ENCODE results near the gene POFUT2. TPM values are rescaled to one million over a fixed set of nuclear protein-coding genes. Genes with fewer than 3 reads are reported as not detected.

POFUT2 gene
- total RNA-seq, 1 donor from 2014 or later, result 38.3 TPM

DNA sequence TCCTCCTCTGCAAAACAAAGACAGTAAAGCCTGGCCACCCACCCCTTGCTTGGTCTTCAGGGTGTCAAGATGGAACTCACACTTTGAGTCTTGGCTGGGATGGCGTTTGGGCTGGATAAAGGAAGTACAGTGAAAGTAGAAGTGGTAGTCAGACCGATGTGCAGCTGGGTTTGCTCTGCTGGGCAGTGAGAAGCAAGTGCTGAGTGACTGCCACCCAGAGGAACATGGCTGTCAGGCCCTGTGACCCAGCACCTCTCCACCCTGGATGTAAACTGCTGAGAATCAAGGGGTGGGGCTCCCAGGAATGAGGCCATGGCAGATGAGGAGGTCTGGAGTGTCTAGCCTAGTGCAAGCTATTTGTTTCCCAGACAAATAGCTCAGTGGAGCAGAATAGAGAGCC, 51.2 kb downstream of the POFUT2 start:
- Histone ChIP-seq H3K36me3 (no peaks in the 10 kb centered on the region), H3K27me3 (no peaks in the 10 kb centered on the region), H3K4me1 (no peaks in the 10 kb centered on the region), H3K4me3 (no peak overlapping the region), H3K27ac (no peak overlapping the region), H3K9me3 (no peaks in the 10 kb centered on the region)
- peak in 1 of 2 donors; percentile 60 for DNase-seq (ENCODE audit: extremely low spot score in 2 of 2)
- TF ChIP-seq POLR2A (IDR thresholded peaks at IDR 0.05) (no peak), POLR2AphosphoS5 (IDR thresholded peaks at IDR 0.05; ENCODE audit: insufficient read depth in 1 of 2, low read depth in 1 of 2) (no peak)
- TF ChIP-seq, protein P1, sequence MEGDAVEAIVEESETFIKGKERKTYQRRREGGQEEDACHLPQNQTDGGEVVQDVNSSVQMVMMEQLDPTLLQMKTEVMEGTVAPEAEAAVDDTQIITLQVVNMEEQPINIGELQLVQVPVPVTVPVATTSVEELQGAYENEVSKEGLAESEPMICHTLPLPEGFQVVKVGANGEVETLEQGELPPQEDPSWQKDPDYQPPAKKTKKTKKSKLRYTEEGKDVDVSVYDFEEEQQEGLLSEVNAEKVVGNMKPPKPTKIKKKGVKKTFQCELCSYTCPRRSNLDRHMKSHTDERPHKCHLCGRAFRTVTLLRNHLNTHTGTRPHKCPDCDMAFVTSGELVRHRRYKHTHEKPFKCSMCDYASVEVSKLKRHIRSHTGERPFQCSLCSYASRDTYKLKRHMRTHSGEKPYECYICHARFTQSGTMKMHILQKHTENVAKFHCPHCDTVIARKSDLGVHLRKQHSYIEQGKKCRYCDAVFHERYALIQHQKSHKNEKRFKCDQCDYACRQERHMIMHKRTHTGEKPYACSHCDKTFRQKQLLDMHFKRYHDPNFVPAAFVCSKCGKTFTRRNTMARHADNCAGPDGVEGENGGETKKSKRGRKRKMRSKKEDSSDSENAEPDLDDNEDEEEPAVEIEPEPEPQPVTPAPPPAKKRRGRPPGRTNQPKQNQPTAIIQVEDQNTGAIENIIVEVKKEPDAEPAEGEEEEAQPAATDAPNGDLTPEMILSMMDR (IDR thresholded peaks at IDR 0.05), result no peak
- intact Hi-C loops (cut with DNase I), result no loop called here

DNA sequence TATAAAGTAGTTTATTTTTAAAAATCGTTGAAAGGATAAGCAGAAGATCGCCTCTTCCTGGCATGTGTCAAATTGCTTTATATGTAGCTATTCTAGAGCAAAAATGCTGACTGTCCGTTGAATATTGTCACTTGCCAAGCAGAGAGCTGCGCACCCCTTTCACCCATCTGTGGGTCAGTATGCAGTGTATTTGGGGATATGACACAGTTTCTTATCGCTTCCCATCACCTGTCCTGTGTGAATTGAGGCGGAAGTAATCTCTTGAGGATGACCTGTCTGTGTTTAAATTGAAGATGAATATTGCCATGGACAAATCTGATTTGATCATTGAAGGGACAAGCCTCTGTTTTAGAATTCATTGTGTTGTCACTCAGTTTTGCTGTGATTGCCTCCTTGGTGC, 52.2 kb downstream of the POFUT2 start:
- TF ChIP-seq, protein P1 (IDR thresholded peaks at IDR 0.05), result no peak
- TF ChIP-seq POLR2A (IDR thresholded peaks at IDR 0.05) (no peak), POLR2AphosphoS5 (IDR thresholded peaks at IDR 0.05; ENCODE audit: insufficient read depth in 1 of 2, low read depth in 1 of 2) (no peak)
- H3K36me3 ChIP-seq, result no peaks in the 10 kb centered on the region
- intact Hi-C loops (cut with DNase I), result no loop called here
- no peaks in the 10 kb centered on the region for H3K4me1 ChIP-seq
- no peaks in the 10 kb centered on the region for H3K9me3 ChIP-seq
- H3K4me3 ChIP-seq, result no peak overlapping the region
- DNase-seq (ENCODE audit: extremely low spot score in 2 of 2), result no peak
- no peaks in the 10 kb centered on the region for H3K27me3 ChIP-seq
- no peak overlapping the region for H3K27ac ChIP-seq

DNA sequence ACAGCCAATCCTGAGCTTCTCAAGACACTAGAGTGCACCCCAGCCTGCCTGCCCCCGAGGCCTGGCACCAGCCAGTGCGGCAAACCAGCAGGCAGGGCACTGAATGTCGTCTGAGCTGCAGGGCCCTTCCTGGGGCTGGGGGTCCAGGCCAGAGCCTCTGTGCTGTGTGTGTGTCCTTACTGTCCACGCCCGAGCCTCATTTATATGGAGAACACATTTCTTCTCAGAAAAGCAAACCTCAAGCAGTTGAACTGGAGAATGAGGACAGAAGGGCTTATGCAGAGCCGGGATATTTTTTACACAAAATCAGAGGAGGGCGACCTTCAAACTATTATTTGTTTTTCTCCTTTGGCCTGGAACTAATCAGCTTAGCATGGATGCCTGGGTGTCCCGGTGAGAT, 52.7 kb downstream of the POFUT2 start:
- DNase-seq (ENCODE audit: extremely low spot score in 2 of 2), result no peak
- H3K27ac ChIP-seq, result no peak overlapping the region
- H3K36me3 ChIP-seq, result no peaks in the 10 kb centered on the region
- H3K4me3 ChIP-seq, result no peak overlapping the region
- TF ChIP-seq, protein P1 (IDR thresholded peaks at IDR 0.05), result no peak
- TF ChIP-seq POLR2A (IDR thresholded peaks at IDR 0.05) (no peak), POLR2AphosphoS5 (IDR thresholded peaks at IDR 0.05; ENCODE audit: insufficient read depth in 1 of 2, low read depth in 1 of 2) (no peak)
- no peaks in the 10 kb centered on the region for H3K4me1 ChIP-seq
- intact Hi-C loops (cut with DNase I), result no loop called here
- no peaks in the 10 kb centered on the region for H3K9me3 ChIP-seq
- no peaks in the 10 kb centered on the region for H3K27me3 ChIP-seq

DNA sequence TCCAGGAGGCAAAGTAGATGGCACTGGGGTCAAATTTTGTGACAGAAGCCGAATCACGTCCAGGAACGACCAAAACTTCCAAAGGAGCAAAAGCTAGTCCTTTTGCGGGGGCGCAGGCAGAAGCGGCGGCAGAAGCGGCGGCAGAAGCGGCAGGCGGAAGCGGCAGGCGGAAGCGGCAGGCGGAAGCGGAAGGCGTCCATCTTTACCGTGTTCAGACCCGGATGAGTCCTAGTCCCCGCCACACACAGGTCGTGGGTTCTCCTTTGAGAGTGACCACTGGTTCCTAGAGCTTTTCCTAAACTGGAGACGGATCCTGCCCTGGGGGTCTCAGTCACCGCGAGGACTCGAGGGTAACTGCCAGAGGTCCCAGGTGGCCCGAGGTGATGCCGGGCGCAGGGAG, 53.6 kb downstream of the POFUT2 start:
- intact Hi-C loops (cut with DNase I), result no loop called here
- H3K4me3 ChIP-seq, result no peak overlapping the region
- no peaks in the 10 kb centered on the region for H3K4me1 ChIP-seq
- H3K27me3 ChIP-seq, result no peaks in the 10 kb centered on the region
- no peak for TF ChIP-seq POLR2AphosphoS5 (IDR thresholded peaks at IDR 0.05; ENCODE audit: insufficient read depth in 1 of 2, low read depth in 1 of 2)
- no peaks in the 10 kb centered on the region for H3K36me3 ChIP-seq
- no peaks in the 10 kb centered on the region for H3K9me3 ChIP-seq
- H3K27ac ChIP-seq, result no peak overlapping the region
- no peak for DNase-seq (ENCODE audit: extremely low spot score in 2 of 2)

DNA sequence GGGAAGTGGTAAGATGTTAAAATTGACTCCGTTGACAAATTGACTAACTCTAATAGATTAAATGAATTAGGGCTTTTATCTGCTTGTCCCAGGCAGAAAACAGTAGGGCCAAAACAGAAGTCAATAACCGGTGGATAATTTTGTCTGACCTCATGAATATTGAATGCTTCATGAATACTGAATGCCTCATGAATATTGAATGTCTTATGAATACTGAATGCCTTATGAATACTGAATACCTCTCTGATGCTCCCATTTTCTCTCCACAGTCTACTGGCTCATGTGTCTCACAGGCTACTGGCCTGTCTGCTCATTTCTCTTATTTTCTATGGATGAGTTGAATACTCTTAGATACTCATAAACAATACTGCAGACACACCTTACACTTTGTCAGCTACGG, 56.0 kb downstream of the POFUT2 start:
- TF ChIP-seq, protein P1 (IDR thresholded peaks at IDR 0.05), result no peak
- TF ChIP-seq POLR2A (IDR thresholded peaks at IDR 0.05) (no peak), POLR2AphosphoS5 (IDR thresholded peaks at IDR 0.05; ENCODE audit: insufficient read depth in 1 of 2, low read depth in 1 of 2) (no peak)
- Histone ChIP-seq H3K27ac (no peak overlapping the region), H3K27me3 (no peaks in the 10 kb centered on the region), H3K36me3 (no peaks in the 10 kb centered on the region), H3K4me3 (no peak overlapping the region), H3K9me3 (no peaks in the 10 kb centered on the region), H3K4me1 (peaks cover 13% of the 10 kb centered on the region)
- intact Hi-C loops (cut with DNase I), result no loop called here
- no peak for DNase-seq (ENCODE audit: extremely low spot score in 2 of 2)
